Germinal center (tissue), 1 donor: ENCODE results near the gene OGT.
"Not testable (repeated sequence)": the region's sequence is repeated elsewhere in the genome, so short reads cannot be mapped to it uniquely, and the experiment has no call there.

Source experiments
- DNase-seq: peaks from one replicate; pipeline ENCODE4 v3.0.0; 2012; ENCODE audit warnings: mixed read lengths, low spot score

OGT gene

GRCh38 chrX:71532753-71533425 lies at the start of gene OGT:
Gene OGT, plus strand, starts transcription at chrX:71533104. Its CDS starts 196 bp downstream, at chrX:71533300.
- peak; percentile 81 for DNase-seq

- no peak for DNase-seq
These were observed 45.1 kb upstream of the OGT start for GRCh38 chrX:71487814-71488213.

GRCh38 chrX:71489540-71489939 lies 43.4 kb upstream of the OGT start:
- DNase-seq: no peak

- DNase-seq: peak; percentile 28
These were observed 40.5 kb upstream of the OGT start for GRCh38 chrX:71492231-71493065.

- no peak for DNase-seq
These were observed 39.7 kb upstream of the OGT start for GRCh38 chrX:71493111-71493613.

- not testable (repeated sequence) for DNase-seq
These were observed 36.9 kb upstream of the OGT start for GRCh38 chrX:71495979-71496378.

GRCh38 chrX:71496476-71496875 lies 36.4 kb upstream of the OGT start:
- no peak for DNase-seq

- DNase-seq: not testable (repeated sequence)
These were observed 30.8 kb upstream of the OGT start for GRCh38 chrX:71502080-71502479.

GRCh38 chrX:71504346-71504745 lies 28.6 kb upstream of the OGT start:
- DNase-seq: no peak

GRCh38 chrX:71509289-71509688 lies 23.6 kb upstream of the OGT start:
- no peak for DNase-seq

- DNase-seq: no peak
These were observed 22.7 kb upstream of the OGT start for GRCh38 chrX:71510161-71510560.

GRCh38 chrX:71513731-71514130 lies 19.2 kb upstream of the OGT start:
- not testable (repeated sequence) for DNase-seq

GRCh38 chrX:71514367-71515037 lies 18.4 kb upstream of the OGT start:
- no peak for DNase-seq

GRCh38 chrX:71515038-71515396 lies 17.9 kb upstream of the OGT start:
- DNase-seq: no peak

- no peak for DNase-seq
These were observed 7.6 kb upstream of the OGT start for GRCh38 chrX:71525316-71525715.

- DNase-seq: peak; percentile 10
These were observed 689 bp upstream of the OGT start for GRCh38 chrX:71532078-71532752.

GRCh38 chrX:71533516-71533850 lies 579 bp downstream of the OGT start:
- DNase-seq: no peak

GRCh38 chrX:71533851-71534561 lies 1.1 kb downstream of the OGT start:
- DNase-seq: peak; percentile 8

GRCh38 chrX:71534773-71535544 lies 2.1 kb downstream of the OGT start:
- DNase-seq: no peak

GRCh38 chrX:71536285-71536684 lies 3.4 kb downstream of the OGT start:
- DNase-seq: no peak

- DNase-seq: no peak
These were observed 4.8 kb downstream of the OGT start for GRCh38 chrX:71537743-71538142.
